ENCODE measurements around the gene BAIAP2. TPM values are rescaled to one million over a fixed set of nuclear protein-coding genes. Genes with fewer than 3 reads are reported as not detected.

The BAIAP2 gene
- total RNA-seq, 4 donors from 2014 or later, result 7.3 to 36.1 (median 15.4) TPM

DNA sequence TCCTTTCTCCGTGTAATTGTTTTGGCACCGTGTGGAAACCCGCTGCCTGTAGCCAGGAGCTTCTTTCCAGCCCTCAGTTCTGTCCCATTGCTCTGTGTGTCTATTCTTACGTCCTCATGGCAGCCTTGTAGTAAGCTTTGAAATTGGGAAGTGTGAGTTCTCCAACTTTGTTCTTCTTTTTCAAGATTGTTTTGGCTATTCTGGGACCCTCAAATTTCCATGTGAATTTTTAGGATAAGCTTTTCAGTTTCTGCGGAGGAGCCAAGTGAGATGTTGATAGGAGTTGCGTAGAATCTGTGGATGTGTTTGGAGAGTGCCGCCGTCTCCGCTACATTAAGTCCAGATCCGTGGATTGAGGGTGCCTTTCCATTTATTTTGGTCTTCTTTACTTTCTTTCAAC, 28.1 kb upstream of the BAIAP2 start:
- TF ChIP-seq, protein P1, sequence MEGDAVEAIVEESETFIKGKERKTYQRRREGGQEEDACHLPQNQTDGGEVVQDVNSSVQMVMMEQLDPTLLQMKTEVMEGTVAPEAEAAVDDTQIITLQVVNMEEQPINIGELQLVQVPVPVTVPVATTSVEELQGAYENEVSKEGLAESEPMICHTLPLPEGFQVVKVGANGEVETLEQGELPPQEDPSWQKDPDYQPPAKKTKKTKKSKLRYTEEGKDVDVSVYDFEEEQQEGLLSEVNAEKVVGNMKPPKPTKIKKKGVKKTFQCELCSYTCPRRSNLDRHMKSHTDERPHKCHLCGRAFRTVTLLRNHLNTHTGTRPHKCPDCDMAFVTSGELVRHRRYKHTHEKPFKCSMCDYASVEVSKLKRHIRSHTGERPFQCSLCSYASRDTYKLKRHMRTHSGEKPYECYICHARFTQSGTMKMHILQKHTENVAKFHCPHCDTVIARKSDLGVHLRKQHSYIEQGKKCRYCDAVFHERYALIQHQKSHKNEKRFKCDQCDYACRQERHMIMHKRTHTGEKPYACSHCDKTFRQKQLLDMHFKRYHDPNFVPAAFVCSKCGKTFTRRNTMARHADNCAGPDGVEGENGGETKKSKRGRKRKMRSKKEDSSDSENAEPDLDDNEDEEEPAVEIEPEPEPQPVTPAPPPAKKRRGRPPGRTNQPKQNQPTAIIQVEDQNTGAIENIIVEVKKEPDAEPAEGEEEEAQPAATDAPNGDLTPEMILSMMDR (IDR thresholded peaks at IDR 0.05 in 4 of 5, conservative IDR thresholded peaks at IDR 0.05 in 1 of 5), result no peak
- TF ChIP-seq POLR2A (IDR thresholded peaks at IDR 0.05), result no peak
- intact Hi-C loops (cut with DNase I; ENCODE audit: low total_unique reads), result no loop called here
- no peak overlapping the region for H3K4me3 ChIP-seq
- ATAC-seq (no peak), DNase-seq (no peak)
- no peak overlapping the region for H3K27ac ChIP-seq
- in situ Hi-C loops (cut with MboI; ENCODE audit: low sequenced_read_pairs in 4 of 4), result no loop called here
- H3K4me1 ChIP-seq, result peaks cover 11 to 15% of the 10 kb centered on the region in 2 donors
- H3K27me3 ChIP-seq, result peaks cover 40 to 48% (median 47%) of the 10 kb centered on the region in 3 donors
- H3K36me3 ChIP-seq, result no peaks in the 10 kb centered on the region
- no peaks in the 10 kb centered on the region for H3K9me3 ChIP-seq

DNA sequence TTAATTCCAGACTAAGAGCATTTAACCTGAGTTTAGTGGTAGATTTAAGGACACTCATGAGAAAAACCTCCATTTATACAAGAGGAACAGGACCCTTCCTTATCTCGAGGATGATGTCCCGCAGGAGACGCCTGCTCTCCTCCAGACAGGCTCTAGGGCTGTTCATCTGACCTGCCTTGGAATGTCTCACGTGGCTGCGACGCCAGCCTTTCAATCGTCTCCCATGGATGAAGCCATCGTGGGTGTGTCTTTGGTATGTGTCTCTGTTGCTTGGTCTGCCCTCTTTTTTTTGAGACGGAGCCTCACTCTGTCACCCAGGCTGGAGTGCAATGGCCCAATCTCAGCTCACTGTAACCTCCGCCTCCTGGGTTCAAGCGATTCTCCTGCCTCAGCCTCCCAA, 26.8 kb upstream of the BAIAP2 start:
- ATAC-seq (no peak), DNase-seq (no peak)
- no peaks in the 10 kb centered on the region for H3K36me3 ChIP-seq
- H3K4me3 ChIP-seq, result no peak overlapping the region
- TF ChIP-seq POLR2A (IDR thresholded peaks at IDR 0.05), result no peak
- TF ChIP-seq, protein P1 (IDR thresholded peaks at IDR 0.05 in 4 of 5, conservative IDR thresholded peaks at IDR 0.05 in 1 of 5), result no peak
- H3K9me3 ChIP-seq, result no peaks in the 10 kb centered on the region
- peaks cover 40 to 42% (median 40%) of the 10 kb centered on the region in 3 donors for H3K27me3 ChIP-seq
- intact Hi-C loops (cut with DNase I; ENCODE audit: low total_unique reads) (no loop called here), in situ Hi-C loops (cut with MboI; ENCODE audit: low sequenced_read_pairs in 4 of 4) (no loop called here)
- peaks cover 4 to 6% of the 10 kb centered on the region in 2 donors for H3K4me1 ChIP-seq
- H3K27ac ChIP-seq, result no peak overlapping the region

DNA sequence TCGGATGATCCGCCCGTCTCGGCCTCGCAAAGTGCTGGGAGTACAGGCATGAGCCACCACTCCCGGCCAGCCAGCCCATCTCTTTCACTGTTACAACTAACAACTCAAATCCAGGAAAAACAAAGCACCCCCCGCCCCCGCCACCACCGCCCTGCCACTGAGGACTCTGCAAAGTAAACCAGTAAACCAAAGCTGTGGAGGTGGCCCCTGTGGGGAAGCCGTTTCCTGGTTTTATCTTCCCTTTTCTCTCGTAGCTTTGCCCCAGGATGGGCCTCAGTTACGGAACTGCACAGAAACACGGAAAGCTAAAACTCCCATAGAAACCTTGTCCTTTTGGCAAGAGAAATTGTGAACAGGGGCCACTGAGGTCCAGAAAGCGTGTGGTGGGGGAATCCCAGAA, 25.8 kb upstream of the BAIAP2 start:
- Histone ChIP-seq H3K27ac (no peak overlapping the region), H3K4me3 (no peak overlapping the region), H3K27me3 (peaks cover 30 to 33% (median 32%) of the 10 kb centered on the region in 3 donors), H3K4me1 (peaks cover 4 to 6% of the 10 kb centered on the region in 2 donors), H3K36me3 (no peaks in the 10 kb centered on the region), H3K9me3 (no peaks in the 10 kb centered on the region)
- DNase-seq (no peak), ATAC-seq (no peak)
- TF ChIP-seq, protein P1 (IDR thresholded peaks at IDR 0.05 in 4 of 5, conservative IDR thresholded peaks at IDR 0.05 in 1 of 5), result no peak
- TF ChIP-seq POLR2A (IDR thresholded peaks at IDR 0.05), result no peak
- in situ Hi-C loops (cut with MboI; ENCODE audit: low sequenced_read_pairs in 4 of 4) (no loop called here), intact Hi-C loops (cut with DNase I; ENCODE audit: low total_unique reads) (no loop called here)

DNA sequence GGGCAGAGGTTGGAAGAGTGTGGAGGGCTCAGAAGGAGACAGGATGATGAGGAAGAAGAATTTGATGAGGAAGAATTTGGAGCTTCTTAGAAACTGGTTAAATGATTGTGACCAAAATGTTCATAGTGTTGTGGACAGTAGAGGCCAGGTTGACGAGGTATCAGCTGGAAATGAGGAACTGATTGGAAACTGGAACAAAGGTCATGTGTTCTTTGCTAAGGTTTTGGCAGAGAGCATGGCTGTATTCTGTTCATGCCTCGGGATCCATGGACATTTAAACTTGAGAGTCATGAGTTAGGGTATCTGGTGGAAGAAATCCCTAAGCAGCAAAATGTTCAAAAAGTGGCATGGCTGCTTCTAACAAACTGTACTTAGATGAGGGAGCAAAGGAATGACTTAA, 24.0 kb upstream of the BAIAP2 start:
- in situ Hi-C loops (cut with MboI; ENCODE audit: low sequenced_read_pairs in 4 of 4), result no loop called here
- no peaks in the 10 kb centered on the region for H3K9me3 ChIP-seq
- TF ChIP-seq, protein P1 (IDR thresholded peaks at IDR 0.05 in 4 of 5, conservative IDR thresholded peaks at IDR 0.05 in 1 of 5), result no peak
- TF ChIP-seq POLR2A (IDR thresholded peaks at IDR 0.05), result no peak
- H3K4me3 ChIP-seq, result no peak overlapping the region
- peaks cover 7 to 12% of the 10 kb centered on the region in 2 donors for H3K4me1 ChIP-seq
- no peaks in the 10 kb centered on the region for H3K36me3 ChIP-seq
- H3K27ac ChIP-seq, result no peak overlapping the region
- no peak for ATAC-seq
- no peak for DNase-seq
- H3K27me3 ChIP-seq, result peaks cover 12 to 15% (median 14%) of the 10 kb centered on the region in 3 donors
- intact Hi-C loops (cut with DNase I; ENCODE audit: low total_unique reads), result no loop called here

DNA sequence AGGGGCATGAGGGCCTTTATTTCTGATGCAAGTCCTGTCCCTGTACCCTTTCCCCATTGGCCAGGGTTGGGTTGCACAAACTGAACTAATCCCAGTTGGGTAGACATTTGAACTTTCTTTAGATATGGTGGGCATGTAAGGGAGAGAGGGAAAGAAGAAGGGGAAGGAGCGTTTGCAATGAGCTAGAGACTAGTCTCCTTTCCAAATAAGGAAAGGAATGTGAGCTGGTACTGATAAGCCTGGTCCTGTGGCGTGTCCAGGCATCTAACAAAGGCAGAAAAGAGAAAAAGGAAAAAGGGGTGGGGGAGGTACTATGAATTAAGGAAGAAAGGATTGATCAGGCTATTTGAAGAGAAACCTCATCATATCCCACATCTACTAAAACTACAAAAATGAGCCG, 23.0 kb upstream of the BAIAP2 start:
- intact Hi-C loops (cut with DNase I; ENCODE audit: low total_unique reads), result no loop called here
- no peak for DNase-seq
- in situ Hi-C loops (cut with MboI; ENCODE audit: low sequenced_read_pairs in 4 of 4), result no loop called here
- peaks cover 7 to 12% of the 10 kb centered on the region in 2 donors for H3K4me1 ChIP-seq
- no peaks in the 10 kb centered on the region for H3K36me3 ChIP-seq
- no peak for ATAC-seq
- no peak overlapping the region for H3K27ac ChIP-seq
- H3K9me3 ChIP-seq, result no peaks in the 10 kb centered on the region
- TF ChIP-seq, protein P1 (IDR thresholded peaks at IDR 0.05 in 4 of 5, conservative IDR thresholded peaks at IDR 0.05 in 1 of 5), result no peak
- TF ChIP-seq POLR2A (IDR thresholded peaks at IDR 0.05), result no peak
- H3K4me3 ChIP-seq, result no peak overlapping the region
- peaks cover 1 to 6% (median 5%) of the 10 kb centered on the region in 3 donors for H3K27me3 ChIP-seq

Measured in gastrocnemius medialis (tissue), 4 donors.